Stimulated activated CD4-positive, alpha-beta T cell treated with anti-CD3 and anti-CD28 coated beads, Interleukin-4, amount 100 ng/mL, for 1 hour (primary cell): ENCODE measurements around the gene DDN.

Experiments used
- DNase-seq: peaks from one replicate; pipeline ENCODE4 v3.0.0-alpha.2; 2020

Gene DDN

GRCh38 chr12:48999371-49000131, at the start of gene DDN:
Gene DDN, minus strand, starts transcription at chr12:48999375. Its CDS starts 88 bp downstream, at chr12:48999287.
- DNase-seq: peak; percentile 61

- DNase-seq: no peak
Measured at GRCh38 chr12:49048953-49049352, 49.8 kb upstream of the DDN start.

- no peak for DNase-seq
Measured at GRCh38 chr12:49046129-49046895, 47.1 kb upstream of the DDN start.

GRCh38 chr12:49044660-49045059, 45.5 kb upstream of the DDN start:
- DNase-seq: no peak

- peak; percentile 83 for DNase-seq
Measured at GRCh38 chr12:49043856-49044258, 44.7 kb upstream of the DDN start.

- no peak for DNase-seq
Measured at GRCh38 chr12:49043241-49043640, 44.1 kb upstream of the DDN start.

GRCh38 chr12:49041881-49042484, 42.8 kb upstream of the DDN start:
- DNase-seq: no peak

GRCh38 chr12:49041036-49041880, 42.1 kb upstream of the DDN start:
- DNase-seq: no peak

- DNase-seq: no peak
Measured at GRCh38 chr12:49040364-49040855, 41.2 kb upstream of the DDN start.

GRCh38 chr12:49039421-49040363, 40.5 kb upstream of the DDN start:
- no peak for DNase-seq

- no peak for DNase-seq
Measured at GRCh38 chr12:49038291-49038955, 39.2 kb upstream of the DDN start.

GRCh38 chr12:49037947-49038237, 38.7 kb upstream of the DDN start:
- no peak for DNase-seq

GRCh38 chr12:49037111-49037946, 38.2 kb upstream of the DDN start:
- DNase-seq: no peak

GRCh38 chr12:49036029-49036428, 36.9 kb upstream of the DDN start:
- no peak for DNase-seq

- DNase-seq: no peak
Measured at GRCh38 chr12:49034286-49034622, 35.1 kb upstream of the DDN start.

- DNase-seq: no peak
Measured at GRCh38 chr12:49033611-49034285, 34.6 kb upstream of the DDN start.

- no peak for DNase-seq
Measured at GRCh38 chr12:49032679-49033447, 33.7 kb upstream of the DDN start.

GRCh38 chr12:49032276-49032675, 33.1 kb upstream of the DDN start:
- DNase-seq: no peak

- no peak for DNase-seq
Measured at GRCh38 chr12:49031573-49032161, 32.5 kb upstream of the DDN start.
